NT2/D1 (cell line): ENCODE results near the gene SNED1.

Experiments
- SUZ12 ChIP-seq: IDR thresholded peaks from 2 replicates; pipeline ENCODE4 v1.6.1; 2011; ENCODE audit not compliant: insufficient read length, insufficient read depth; ENCODE audit errors: extremely low read depth
- YY1 ChIP-seq: IDR thresholded peaks from 2 replicates; pipeline ENCODE4 v1.6.1; 2011; ENCODE audit not compliant: insufficient read length, insufficient read depth
- ZNF274 ChIP-seq: IDR thresholded peaks from 2 replicates; pipeline ENCODE4 v1.6.1; 2011; ENCODE audit warnings: mild to moderate bottlenecking, low read depth, low read length

GRCh38 chr2:241088791-241089732 lies 90.6 kb downstream of the SNED1 start:
- no peak for TF ChIP-seq YY1
- no peak for TF ChIP-seq SUZ12
- TF ChIP-seq ZNF274: no peak
